ENCODE measurements around the gene ELAVL1.
"Not testable (repeated sequence)": the region's sequence is repeated elsewhere in the genome, so short reads cannot be mapped to it uniquely, and the experiment has no call there.

The ELAVL1 gene

DNA sequence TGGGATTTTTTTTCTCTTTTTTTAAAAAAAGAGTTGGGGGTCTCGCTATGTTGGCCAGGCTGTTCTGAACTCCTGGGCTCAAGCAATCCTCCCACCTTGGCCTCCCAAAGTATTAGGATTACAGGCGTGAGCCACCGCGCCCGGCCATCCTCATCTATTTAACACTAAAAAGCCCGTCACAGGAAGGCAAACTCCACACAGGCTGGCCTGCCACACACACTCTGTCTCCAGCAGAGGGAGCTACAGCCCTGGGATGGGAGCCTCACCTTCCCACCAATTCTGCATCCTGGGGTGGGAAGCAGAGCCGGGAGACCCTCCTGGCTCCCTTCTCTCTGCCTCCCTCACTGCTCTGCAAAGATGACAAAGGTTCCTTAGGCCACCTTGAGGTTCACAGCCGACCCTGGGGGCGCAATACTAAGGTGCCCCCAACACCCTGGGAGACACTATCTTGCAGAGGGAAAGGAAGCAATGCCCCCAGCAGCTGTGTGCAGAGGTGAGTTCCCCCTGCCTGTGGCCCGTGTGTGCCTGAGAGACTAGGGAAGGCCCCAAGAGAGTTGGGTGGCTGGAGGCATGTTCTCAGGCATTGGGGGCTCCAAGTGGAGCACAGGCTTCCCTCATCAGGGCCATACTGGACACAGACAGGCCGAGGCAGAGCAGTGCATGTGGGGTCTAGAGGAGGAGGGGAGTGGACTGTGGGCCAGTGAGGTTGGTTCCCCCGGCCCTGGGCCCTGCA, 34.6 kb downstream of the ELAVL1 start:
- no peak for DNase-seq (ENCODE audit: low read depth in 2 of 2)

DNA sequence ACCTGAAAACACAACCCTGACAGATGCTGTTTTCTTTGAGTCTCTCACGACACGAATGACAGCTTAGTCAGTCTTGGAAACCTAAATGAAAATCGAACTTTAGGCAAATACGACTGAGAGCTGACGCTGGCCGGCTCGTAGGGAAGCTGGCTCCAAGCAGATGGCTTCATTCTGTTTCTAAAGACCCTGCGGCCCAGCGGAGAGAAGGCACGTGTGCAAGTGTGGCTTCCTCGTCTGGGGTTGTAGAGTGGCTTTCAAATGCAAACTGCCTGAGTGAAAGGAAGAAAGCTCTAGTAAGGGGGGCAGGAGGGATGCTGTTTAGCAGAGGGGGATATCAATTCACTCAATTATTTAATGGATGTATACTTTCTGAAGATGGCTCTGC, 35.9 kb downstream of the ELAVL1 start:
- DNase-seq (ENCODE audit: low read depth in 2 of 2), result no peak

DNA sequence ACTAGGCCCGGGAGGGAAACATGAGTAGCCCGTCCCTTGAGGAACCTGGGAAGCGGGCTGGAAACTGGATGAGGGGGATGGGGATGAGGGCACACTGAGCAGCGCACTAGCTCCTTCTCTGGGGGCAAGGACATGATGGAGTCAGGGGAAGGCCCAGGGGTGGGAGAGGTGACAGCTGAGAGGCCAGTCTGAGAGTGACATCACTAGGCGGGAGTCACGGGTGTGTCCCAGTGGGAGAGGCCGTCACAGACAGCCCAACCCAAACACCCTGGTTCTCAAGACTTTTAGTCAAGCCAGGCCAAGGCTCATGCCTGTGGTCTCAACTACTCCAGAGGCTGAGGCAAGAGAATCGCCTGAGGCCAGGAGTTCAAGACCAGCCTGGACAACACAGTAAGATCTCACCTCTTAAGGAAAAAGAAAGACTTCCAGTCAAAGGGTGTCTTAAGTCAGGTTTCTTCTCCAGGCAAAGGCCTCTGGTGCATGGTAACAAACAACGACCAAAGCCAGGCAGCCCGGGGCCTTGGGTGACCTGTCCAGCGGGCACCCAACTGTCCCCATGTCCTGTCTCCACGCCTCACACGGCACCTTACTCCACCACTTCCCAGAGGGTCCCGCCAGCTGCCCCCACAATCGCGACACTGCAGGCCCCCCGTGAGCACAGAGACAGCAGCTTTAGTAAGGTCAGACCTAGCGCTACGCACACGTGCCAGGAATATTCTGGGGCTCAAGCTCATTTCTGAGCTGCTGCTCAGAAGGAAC, 36.5 kb downstream of the ELAVL1 start:
- DNase-seq (ENCODE audit: low read depth in 2 of 2), result no peak

DNA sequence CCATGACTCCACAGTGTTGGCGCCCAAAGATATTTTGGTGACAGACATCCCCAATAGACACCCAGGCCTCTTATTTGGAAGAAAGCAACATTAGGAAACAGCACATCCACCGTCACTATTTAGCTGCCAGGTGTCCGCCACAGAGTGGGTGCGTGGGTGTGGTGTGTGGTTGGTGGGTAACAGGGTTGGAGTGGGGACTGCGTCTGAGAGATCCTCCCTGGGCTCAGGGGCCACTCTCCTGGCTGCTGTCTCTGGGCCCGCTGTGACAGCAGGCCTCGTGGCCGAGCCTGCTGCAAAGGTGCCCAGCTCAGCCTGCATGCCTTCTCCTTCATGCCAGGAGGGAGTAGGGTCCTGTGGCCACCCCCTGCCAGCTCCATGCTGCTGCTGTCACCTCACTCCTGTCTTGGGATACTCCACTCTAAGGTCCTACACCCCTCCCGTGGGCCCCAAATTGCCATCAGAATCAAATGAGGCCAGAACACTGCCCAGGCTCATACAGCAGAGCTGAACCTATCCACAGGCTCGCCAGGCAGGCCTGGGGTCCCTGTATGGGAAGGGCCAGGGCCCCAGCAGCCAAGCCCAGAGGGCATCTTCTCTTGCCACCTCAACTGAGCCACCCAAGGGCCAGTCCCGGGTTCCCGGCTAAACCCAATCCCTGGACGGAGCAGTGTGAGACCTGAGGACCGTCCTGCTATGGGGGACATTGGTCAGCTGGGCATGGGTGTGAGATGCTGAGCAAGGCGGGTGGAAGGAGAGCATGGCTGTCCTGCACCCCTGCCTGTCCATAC, 37.2 kb downstream of the ELAVL1 start:
- DNase-seq (ENCODE audit: low read depth in 2 of 2), result no peak

DNA sequence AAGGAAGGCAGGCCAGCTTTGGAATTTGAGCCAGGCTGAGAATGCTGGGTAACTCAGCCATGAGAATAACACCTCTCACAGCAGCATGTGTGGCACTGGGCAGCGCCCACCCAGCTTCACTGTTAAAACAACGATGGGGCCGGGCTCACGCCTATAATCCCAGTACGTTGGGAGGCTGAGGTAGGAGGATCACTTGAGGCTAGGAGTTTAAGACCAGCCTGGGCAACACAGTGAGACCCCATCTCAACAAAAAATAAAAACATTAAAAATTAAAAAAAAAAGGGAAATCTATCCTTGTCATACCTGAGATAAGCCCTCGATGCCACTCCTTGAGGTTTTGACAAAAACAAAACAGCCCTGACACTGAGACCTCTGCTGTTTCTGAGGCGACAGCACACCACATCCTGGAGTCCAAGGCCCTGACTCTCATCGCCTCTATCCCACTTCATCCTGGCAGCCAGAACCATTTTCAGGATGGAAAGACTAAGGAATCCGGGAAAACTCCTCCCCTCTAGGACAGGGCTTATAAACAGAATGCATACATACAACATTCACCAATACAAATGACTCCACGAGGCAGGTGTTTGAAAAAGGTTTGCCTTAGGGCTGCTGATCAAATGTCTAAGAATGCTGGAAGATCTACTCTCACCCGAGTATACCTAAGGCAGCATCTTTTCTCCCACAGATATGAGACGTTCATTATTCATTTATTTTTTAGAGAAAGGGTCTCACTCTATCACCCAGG, 39.3 kb downstream of the ELAVL1 start:
- DNase-seq (ENCODE audit: low read depth in 2 of 2), result no peak

DNA sequence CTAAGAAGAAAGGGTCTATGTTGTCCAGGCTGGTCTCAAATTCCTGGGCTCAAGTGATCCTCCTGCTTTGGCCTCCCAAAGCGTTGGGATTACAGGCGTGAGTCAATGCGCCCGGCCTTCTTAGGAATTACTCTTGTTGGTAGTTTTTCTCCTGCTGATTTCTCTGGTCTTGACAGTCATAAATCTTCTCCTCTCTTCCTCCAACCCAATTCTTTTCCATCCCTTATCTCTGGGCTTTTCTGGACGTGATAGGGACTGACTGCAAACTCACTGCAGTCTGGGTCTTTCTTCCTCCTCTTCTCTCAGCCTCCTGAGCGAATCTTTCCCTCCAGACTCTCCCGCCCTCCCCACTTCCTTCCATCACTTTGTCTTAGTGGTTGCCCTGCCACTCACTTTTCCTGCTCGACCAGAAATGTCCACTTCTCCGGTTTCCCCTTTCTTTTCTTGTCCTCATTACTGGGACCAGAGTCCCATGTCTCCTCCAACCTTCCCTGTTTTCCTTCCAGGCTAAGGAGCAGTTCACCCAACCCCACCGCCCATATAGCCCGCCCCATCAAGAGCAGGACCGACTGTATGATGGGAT, 40.1 kb downstream of the ELAVL1 start:
- DNase-seq (ENCODE audit: low read depth in 2 of 2), result no peak

DNA sequence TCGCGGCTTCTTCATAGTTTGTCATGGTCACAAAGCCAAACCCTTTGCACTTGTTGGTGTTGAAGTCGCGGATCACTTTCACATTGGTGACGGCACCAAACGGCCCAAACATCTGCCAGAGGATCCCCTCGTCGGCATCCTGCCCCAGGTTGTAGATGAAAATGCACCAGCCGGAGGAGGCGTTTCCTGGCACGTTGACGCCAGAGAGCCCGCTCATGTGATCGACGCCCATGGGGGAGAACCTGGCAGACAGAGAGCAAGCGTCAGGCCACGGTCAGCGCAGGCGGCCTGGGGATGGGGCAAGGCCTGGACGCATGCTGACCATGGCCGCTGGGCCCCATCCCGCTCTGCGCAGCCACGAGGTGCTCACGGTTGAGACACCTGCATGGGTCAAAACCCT, 41.9 kb downstream of the ELAVL1 start:
- DNase-seq (ENCODE audit: low read depth in 2 of 2), result no peak

DNA sequence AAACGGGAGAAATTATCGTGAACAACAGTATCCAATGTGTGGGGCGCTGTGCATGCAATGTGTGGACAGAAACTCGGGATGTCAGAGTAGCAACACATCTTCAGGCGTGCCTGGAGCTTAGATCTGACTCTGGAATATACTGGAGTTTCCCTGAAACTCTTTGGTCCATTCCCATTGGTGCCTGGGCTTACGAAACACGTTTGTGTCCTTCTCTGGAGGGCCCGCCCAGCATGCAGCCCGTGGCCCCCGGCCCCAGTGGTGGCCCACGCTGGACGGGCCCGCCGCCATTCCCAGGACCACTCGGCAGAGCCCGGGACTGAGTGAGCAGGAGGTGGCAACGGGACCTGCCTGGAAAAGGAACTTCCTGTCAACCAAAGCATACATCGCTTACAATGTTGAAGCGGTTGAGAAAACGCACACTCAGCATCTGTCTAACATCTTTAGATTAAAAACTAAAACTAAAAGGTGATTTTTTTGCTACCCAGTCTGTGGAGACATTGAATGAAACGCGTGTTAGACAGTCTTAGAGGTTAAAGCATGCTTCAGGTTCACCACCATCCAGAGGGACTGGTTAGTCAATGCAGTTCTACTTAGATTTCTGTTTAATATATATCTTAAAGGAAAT, 42.7 kb downstream of the ELAVL1 start:
- DNase-seq (ENCODE audit: low read depth in 2 of 2), result no peak

DNA sequence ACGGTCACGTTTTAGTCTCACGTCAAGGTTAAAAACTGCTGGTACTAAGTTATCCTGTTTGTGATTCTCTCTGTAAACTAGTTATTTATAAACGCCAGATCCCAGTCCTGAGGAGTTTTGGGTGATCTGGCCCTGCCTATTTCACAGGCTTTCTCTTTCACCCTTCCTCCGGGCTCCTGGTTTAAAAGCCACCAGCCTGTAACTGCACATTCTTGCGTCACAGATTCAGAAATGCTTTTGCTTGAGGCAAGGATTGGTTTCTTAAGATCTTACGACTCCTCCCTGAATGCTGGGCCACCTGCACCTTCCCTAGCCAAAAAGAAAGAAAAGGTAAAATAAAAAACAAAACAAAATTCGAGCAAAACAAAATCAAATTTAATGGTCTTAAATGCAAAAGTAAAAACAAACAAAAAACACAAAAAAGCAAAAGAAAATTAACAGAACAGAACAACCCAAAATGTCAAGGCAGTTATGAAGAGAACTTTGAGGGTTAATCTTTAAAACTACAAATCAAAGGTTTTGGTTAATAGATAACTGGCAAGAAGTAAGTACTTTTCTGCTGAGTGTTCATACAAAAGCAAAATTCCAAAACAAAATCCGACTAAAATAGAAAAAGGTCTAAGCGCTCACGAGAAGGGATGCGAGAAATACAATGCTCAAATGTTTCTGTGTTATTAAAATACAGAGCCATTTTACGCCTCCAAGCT, 43.4 kb downstream of the ELAVL1 start:
- no peak for DNase-seq (ENCODE audit: low read depth in 2 of 2)

DNA sequence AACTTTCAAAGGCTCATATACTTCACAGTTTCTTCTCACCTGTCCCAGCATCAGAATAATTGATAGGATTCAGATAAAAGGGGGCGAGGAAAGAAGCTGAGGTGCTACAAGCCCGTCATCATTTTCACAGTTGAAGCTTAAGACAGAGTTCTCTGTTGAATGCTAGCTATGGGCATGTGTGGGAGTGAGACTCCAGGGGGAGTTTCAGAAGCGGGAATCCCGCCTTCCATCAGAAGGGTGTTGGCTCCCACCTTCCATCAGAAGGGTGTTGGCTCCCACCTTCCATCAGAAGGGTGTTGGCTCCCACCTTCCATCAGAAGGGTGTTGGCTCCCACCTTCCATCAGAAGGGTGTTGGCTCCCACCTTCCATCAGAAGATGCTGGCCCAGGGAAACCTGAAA, 44.4 kb downstream of the ELAVL1 start:
- DNase-seq (ENCODE audit: low read depth in 2 of 2), result not testable (repeated sequence)

DNA sequence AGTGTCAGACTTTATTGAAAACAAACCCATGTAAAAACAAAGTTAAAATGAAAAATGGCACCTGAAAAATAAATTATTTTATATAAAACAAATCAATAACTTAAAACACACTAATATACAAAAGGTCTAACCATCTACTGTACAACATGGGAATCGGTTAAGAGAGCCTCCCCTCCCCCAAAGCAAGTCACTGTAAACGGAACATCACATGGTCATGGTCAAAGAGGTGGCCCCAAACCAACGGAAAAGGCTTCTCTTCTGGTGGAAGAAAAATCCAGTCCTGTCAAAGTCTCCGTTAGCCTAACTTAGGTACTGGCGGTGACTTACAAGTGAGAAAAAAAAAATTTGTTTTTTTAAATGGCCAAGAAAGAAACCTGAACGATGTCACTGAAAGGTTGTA, 46.2 kb downstream of the ELAVL1 start:
- DNase-seq (ENCODE audit: low read depth in 2 of 2), result no peak

DNA sequence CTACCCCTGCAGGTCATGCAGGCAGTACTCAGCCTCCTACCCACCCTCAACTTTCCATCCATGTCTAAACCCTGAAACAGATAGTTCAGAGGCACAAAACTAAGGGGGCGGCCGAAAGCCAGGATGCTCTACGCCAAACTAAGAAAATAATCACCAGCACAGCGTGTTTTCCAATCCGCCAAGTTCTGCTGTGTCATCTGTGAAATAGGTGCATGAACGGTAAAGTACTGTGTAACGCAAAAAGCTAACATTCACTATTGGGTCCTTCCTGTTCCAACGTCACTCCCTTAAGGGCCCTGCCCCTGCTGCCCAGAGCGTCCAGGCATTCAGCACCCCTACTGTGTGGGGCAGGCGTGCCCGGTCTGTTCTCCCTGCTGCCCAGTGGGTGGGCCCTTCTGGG, 49.7 kb downstream of the ELAVL1 start:
- DNase-seq (ENCODE audit: low read depth in 2 of 2), result no peak

DNA sequence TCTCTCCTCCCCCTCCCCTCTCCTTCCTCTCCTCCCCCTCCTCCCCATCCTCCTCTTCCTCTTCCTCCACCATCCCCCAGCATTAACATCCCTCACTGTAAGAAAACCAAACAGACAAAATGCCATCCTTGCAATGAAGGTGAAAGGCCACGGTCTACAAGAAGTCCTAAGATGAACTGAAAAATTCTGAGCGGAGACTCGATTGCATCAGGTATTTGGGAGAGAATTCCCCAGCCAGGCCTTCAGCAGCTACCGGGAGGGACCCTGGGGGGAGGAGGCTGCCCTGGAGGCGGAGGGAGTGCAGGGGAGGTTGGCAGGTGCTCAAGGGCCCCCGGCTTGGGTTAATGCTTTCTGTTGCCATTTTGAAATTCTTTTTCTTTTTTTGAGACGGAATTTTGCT, 51.9 kb downstream of the ELAVL1 start:
- DNase-seq (ENCODE audit: low read depth in 2 of 2), result no peak

DNA sequence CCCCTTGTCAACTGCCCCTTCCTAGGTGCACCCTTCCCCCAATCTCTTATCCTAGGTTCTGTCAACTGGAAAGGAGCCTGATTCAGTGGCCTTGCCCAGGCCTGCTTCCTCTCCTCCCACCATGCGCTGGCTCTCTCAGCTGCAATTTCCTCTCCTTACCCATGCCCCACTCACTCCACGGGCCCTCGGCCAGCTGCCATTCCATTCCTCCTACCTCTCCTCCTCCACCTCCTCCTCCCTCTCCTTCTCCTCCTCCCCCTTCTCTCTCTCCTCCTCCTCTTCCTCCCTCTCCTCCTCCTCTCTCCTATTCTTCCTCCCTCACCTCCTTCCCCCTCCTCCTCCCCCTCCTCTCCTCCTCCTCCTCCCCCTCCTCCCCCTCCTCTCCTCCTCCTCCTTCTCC, 52.4 kb downstream of the ELAVL1 start:
- DNase-seq (ENCODE audit: low read depth in 2 of 2), result no peak

DNA sequence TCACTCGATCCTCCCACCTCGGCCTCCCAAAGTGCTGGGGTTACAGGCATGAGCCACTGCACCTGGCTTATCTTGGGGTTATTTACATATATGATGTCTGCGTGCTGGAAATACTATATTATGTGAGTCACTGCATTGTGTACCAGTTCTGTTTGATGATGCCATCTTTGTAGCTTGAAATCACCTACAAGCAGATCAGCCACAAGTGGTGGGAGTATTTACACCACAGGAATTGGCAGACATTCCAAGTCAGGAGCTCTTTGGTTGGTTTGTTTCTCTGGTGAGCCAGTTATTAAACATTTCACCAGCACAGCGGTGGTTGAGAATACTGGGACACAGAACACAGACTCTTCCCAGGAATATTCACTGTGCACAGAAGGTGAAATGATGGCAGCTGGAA, 57.5 kb downstream of the ELAVL1 start:
- DNase-seq (ENCODE audit: low read depth in 2 of 2), result no peak

DNA sequence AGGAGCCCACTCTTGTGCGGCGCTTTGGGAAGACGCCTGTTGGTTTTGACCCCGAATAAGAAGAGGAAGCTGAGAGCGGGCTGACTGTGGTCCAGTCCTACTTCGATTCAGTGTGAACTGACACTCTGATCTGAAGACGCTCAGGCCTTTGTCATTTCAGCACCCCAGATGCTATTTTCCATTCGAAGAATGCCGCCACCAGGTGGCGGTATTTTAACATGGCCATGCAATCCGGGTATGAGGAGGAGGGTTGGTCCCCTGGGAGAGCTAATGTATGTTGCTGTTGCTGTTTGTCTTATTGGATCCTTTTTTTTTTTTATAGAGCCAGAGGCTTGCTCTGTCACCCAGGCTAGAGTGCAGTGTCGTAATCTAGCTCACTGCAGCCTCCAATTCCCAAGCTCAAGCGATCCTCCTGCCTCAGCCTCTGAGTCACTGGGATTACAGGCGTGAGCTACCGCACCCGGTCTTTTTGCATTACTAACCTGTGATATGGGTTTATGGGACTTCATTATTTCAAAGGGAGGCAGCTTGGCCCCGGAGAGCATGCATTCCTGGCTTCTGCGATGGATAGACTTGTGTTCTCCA, 61.2 kb downstream of the ELAVL1 start:
- peak; percentile 81 to 84 for DNase-seq (ENCODE audit: low read depth in 2 of 2)

DNA sequence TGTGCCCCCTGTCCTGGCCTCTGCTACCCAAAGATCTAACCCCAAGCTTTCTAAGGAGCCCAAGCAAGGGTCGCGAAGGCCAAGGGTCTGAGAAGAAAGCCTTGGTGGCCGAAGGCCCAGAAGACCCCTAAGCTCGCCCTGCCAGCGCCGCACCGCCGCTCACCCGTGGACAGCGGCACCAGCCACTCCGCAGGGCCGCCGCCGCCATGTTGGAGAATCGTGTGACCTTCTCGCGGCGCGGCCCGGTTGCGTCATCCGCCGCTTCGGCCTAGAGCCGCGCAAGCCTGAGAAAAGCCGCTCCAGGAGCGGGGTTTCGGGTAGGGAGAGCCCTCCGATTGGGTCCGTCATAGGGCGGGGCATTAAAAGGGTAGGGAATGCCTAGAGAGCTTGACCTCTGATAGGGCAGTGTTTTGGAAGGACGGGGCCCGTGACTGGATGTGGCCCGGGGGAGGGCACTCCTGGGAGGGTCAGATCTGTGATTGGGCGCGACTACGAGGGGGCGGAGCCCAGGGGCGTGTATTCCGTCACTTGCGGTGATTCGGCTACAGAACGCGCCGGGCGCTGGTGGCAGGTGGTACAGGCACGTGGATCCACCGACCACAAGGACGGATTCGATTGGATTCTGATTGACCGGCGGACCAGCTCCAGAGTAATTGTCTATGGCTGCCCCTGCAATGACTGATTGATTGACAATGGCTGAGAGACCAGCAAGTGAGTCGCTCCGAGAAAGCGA, 61.8 kb downstream of the ELAVL1 start, which contains the start of gene TIMM44:
TIMM44 (minus strand) TSS at position 223 of the 733 bp plus-strand sequence; CDS start at position 208, 15 bp downstream.
- DNase-seq (ENCODE audit: low read depth in 2 of 2), result peak; percentile 99

DNA sequence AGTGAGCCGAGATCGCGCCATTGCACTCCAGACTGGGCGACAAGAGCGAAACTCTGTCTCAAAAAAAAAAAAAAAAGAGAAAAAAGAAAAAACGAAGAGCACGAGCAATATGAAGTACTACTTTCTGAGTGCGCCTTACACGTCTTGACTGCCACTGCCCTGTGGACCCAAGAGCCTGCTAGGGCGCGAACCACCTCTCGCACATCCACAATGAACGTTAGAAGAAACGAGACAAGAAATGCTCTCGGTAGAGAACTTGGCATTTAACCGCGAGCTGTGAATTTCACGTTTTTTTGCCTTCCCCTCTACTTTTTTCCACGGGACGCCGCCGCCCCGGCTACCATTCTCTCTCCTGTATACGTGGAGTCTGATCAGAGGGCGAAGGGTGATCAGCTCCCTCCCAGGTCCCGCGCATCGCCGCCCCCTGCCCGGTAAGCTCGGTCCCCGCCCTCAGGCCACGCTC, 62.4 kb downstream of the ELAVL1 start:
- no peak for DNase-seq (ENCODE audit: low read depth in 2 of 2)

Data from fibroblast of skin of left biceps (primary cell).